Measurements from ENCODE around the gene CDC25B.
"Not testable (repeated sequence)": the region's sequence is repeated elsewhere in the genome, so short reads cannot be mapped to it uniquely, and the experiment has no call there.

CDC25B gene

DNA sequence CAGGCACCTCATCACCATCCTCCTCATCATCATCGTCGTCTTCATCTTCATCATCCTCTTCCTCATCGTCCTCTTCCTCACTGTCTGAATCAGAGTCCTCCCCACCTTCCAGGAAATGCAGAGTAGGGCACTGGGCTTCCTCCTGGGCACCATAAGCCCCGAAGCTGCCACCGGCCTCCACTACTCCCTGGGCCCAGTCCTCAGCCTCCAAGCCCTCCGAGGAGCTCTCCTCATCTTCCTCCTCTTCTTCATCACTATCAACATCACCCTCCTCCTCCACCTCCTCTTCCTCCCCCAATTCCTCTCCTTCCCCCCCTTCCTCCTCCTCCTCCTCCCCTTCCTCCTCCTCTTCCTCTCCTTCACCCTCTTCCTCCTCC, 11.3 kb upstream of the CDC25B start:
- Histone ChIP-seq H3K36me3 (ENCODE audit: control insufficient read depth in 5 of 5, insufficient read depth in 5 of 5, low read length in 5 of 5) (peaks cover 0 to 12% (median 6%) of the 10 kb centered on the region in 5 donors), H3K4me3 (ENCODE audit: low read depth in 1 of 5, low read length in 5 of 5) (peak overlapping the region; percentile 8 to 89 (median 81)), H3K27ac (ENCODE audit: low read depth, low read length) (peak overlapping the region; percentile 9), H3K27me3 (ENCODE audit: control insufficient read depth in 5 of 5, insufficient read depth in 4 of 5, low read length in 5 of 5) (no peaks in the 10 kb centered on the region), H3K9ac (ENCODE audit: low read length in 5 of 5) (peak overlapping the region in 2 of 5 donors; percentile 64 to 75), H3K4me1 (ENCODE audit: control insufficient read depth in 5 of 5, insufficient read depth in 5 of 5, low read length in 5 of 5) (peaks cover 4 to 46% (median 41%) of the 10 kb centered on the region in 5 donors), H3K9me3 (ENCODE audit: control insufficient read depth in 5 of 5, low read length in 5 of 5) (no peaks in the 10 kb centered on the region)

DNA sequence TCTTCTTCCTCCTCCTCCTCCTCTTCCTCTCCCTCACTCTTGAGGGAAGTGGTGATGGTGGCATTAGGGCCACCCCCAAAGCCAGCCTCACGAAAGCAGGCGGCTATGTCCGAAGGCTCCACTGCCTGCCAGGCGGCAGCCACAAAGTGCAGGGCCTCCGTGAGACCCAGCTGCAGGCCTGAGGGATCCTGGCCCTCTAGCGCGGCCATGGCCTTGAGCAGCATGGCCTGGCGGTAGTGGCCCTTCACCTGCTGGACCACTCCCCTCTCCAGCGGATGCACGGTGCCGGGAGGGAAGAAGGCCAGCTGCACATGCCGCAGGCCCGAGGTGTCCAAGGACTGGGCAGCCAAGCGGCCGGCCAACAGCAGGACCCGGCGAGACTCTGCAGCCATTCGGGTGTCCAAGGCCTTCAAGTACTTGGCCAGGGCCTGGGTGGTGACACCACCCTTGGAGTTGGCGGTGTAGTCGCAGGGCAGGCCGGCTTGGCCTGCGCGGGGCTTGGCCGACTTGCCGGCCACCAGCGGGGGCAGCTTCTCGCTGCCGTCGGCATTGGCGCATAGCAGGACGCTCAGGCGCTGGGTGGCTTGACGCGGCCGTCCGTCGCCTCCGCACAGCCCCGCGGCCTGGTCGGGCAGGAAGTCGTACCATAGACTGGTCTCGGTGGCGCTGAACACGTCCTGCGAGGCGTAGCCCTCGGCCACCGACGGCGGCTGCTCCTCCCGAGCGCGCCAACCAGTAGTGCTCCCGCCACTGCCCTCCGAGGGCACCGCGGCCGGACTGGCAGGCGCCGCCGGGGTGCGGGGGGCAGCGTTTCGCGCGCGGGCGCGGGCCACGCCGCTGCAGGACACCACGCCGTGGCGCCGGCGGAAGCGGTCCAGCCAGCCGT, 10.6 kb upstream of the CDC25B start:
- no peaks in the 10 kb centered on the region for H3K9me3 ChIP-seq (ENCODE audit: control insufficient read depth in 5 of 5, low read length in 5 of 5)
- H3K27me3 ChIP-seq (ENCODE audit: control insufficient read depth in 5 of 5, insufficient read depth in 4 of 5, low read length in 5 of 5): no peaks in the 10 kb centered on the region
- peaks cover 0 to 12% (median 6%) of the 10 kb centered on the region in 5 donors for H3K36me3 ChIP-seq (ENCODE audit: control insufficient read depth in 5 of 5, insufficient read depth in 5 of 5, low read length in 5 of 5)
- H3K4me1 ChIP-seq (ENCODE audit: control insufficient read depth in 5 of 5, insufficient read depth in 5 of 5, low read length in 5 of 5): peaks cover 4 to 46% (median 41%) of the 10 kb centered on the region in 5 donors
- H3K4me3 ChIP-seq (ENCODE audit: low read depth in 1 of 5, low read length in 5 of 5): peak overlapping the region; percentile 29 to 91 (median 85)
- H3K9ac ChIP-seq (ENCODE audit: low read length in 5 of 5): peak overlapping the region in 4 of 5 donors; percentile 20 to 81 (median 62)
- peak overlapping the region; percentile 9 for H3K27ac ChIP-seq (ENCODE audit: low read depth, low read length)

DNA sequence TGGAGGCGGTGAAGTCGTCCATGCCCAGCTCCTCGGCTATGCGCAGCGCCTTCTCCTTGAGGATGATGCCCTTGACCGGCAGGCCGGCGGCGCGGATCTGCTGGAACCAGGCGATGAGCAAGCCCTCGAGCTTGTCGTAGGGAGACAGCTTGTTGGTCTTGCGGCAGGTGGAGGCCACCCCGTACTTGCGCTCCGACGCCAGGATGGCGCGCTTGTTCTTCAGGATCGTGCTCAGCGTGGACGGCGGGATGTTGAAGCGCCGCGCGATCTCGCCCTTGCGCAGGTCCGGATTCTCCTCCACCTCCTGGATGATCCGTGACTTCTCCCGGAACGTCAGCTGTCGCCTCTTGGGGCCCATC, 10.0 kb upstream of the CDC25B start:
- Histone ChIP-seq H3K9ac (ENCODE audit: low read length in 5 of 5) (peak overlapping the region in 4 of 5 donors; percentile 20 to 81 (median 62)), H3K4me1 (ENCODE audit: control insufficient read depth in 5 of 5, insufficient read depth in 5 of 5, low read length in 5 of 5) (peaks cover 4 to 41% (median 37%) of the 10 kb centered on the region in 5 donors), H3K27me3 (ENCODE audit: control insufficient read depth in 5 of 5, insufficient read depth in 4 of 5, low read length in 5 of 5) (no peaks in the 10 kb centered on the region), H3K27ac (ENCODE audit: low read depth, low read length) (no peak overlapping the region), H3K36me3 (ENCODE audit: control insufficient read depth in 5 of 5, insufficient read depth in 5 of 5, low read length in 5 of 5) (peaks cover 0 to 12% (median 6%) of the 10 kb centered on the region in 5 donors), H3K9me3 (ENCODE audit: control insufficient read depth in 5 of 5, low read length in 5 of 5) (no peaks in the 10 kb centered on the region), H3K4me3 (ENCODE audit: low read depth in 1 of 5, low read length in 5 of 5) (peak overlapping the region; percentile 29 to 91 (median 85))

DNA sequence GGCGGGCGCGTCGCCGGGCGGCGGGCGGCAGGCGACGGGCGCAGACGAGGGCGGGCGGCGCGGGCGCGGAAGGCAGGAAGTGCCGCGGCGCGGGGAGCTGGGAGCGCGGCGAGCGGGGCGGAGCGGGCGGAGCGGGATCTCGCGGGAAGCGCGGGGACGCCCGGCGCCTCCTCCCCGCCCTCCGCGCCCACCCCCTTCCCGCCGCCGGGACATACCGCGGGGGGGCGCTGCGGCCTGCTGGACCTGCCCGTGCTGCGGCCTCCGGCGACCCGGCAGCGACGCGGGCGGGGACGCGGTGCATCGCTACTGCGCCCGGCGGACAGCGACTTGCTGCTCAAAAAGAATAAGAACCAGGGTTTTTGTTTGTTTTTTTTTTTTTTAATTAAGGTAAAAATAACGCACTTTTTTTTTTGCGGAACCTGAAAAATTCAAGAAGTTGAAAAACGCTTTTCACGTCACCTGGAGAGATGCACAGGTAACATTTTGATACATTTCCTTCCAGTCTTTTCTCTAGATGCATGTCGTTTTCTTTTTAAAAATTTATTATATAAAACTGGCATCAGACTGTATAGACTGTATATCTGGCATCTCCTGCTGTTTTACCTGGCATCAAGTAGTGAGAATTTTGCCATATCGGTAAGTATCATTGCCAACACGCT, 9.3 kb upstream of the CDC25B start, which contains the start of gene CENPB:
Gene CENPB, minus strand, starts transcription at position 76 of the 659 bp plus-strand sequence. CDS start 257 bp downstream, outside the sequence.
- H3K36me3 ChIP-seq (ENCODE audit: control insufficient read depth in 5 of 5, insufficient read depth in 5 of 5, low read length in 5 of 5): peaks cover 0 to 12% (median 6%) of the 10 kb centered on the region in 5 donors
- peaks cover 4 to 35% (median 33%) of the 10 kb centered on the region in 5 donors for H3K4me1 ChIP-seq (ENCODE audit: control insufficient read depth in 5 of 5, insufficient read depth in 5 of 5, low read length in 5 of 5)
- H3K9ac ChIP-seq (ENCODE audit: low read length in 5 of 5): peak within 1 kb of the TSS in 4 of 5 donors; percentile 20 to 81 (median 62)
- H3K27ac ChIP-seq (ENCODE audit: low read depth, low read length): peak within 1 kb of the TSS; percentile 9
- no peaks in the 10 kb centered on the region for H3K27me3 ChIP-seq (ENCODE audit: control insufficient read depth in 5 of 5, insufficient read depth in 4 of 5, low read length in 5 of 5)
- H3K4me3 ChIP-seq (ENCODE audit: low read depth in 1 of 5, low read length in 5 of 5): peak within 1 kb of the TSS; percentile 35 to 91 (median 85)
- H3K9me3 ChIP-seq (ENCODE audit: control insufficient read depth in 5 of 5, low read length in 5 of 5): no peaks in the 10 kb centered on the region

DNA sequence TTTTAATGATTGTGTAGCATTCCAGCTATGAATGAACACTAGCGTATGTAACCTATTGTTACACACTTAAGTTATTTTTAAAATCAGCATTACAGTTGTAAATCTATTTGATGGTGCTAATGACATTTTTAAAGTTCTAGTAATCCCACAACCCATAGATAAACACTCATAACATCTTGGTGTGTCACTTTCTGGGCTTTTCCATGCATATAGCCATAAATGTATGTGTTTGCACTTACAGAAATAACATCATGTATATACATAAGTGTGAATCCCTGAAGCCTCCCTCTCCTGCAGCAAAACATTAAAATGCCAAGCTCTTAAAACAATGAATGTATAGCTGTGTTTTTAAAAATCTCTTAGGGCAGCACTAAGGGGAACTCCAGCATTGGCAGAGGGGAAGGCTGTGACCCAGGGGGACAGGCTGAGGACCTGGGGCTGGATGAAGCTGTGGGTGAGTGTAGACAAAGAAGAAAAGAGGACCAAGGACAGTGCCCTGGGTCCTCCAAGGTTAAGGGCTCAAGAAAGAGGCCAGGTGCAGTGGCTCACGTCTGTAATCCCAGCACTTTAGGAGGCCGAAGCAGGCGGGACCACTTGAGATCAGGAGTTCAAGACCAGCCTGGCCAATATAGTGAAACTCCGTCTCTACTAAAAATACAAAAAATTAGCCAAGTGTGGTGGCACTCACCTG, 8.6 kb upstream of the CDC25B start:
- H3K4me1 ChIP-seq (ENCODE audit: control insufficient read depth in 5 of 5, insufficient read depth in 5 of 5, low read length in 5 of 5): peaks cover 4 to 35% (median 33%) of the 10 kb centered on the region in 5 donors

DNA sequence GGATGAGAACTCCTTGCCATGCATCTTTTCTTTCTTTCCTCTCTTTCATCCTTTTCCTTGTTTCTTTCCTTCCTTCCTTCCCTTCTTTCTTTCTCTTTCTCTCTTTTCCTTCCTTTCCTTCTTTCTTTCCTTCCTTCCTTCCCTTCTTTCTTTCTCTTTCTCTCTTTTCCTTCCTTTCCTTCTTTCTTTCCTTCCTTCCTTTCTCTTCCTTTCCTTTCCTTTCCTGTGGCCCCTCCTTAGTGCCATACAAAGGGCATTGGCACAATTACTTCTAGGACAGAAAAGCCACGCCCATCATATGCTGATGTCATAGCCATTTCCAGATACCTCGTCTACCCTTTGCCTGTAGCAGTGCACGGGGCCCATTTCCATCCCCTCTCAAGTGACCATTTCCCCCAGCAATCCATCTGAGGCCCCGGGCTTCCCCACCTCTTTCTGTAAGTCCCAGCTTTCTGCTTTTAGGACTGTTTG, 7.4 kb upstream of the CDC25B start:
- Histone ChIP-seq H3K27me3 (ENCODE audit: control insufficient read depth in 5 of 5, insufficient read depth in 4 of 5, low read length in 5 of 5) (no peaks in the 10 kb centered on the region), H3K9me3 (ENCODE audit: control insufficient read depth in 5 of 5, low read length in 5 of 5) (no peaks in the 10 kb centered on the region), H3K36me3 (ENCODE audit: control insufficient read depth in 5 of 5, insufficient read depth in 5 of 5, low read length in 5 of 5) (peaks cover 0 to 6% (median 4%) of the 10 kb centered on the region in 5 donors), H3K4me1 (ENCODE audit: control insufficient read depth in 5 of 5, insufficient read depth in 5 of 5, low read length in 5 of 5) (peaks cover 4 to 30% (median 28%) of the 10 kb centered on the region in 5 donors), H3K4me3 (ENCODE audit: low read depth in 1 of 5, low read length in 5 of 5) (no peak overlapping the region), H3K27ac (ENCODE audit: low read depth, low read length) (no peak overlapping the region), H3K9ac (ENCODE audit: low read length in 5 of 5) (no peak overlapping the region)

More for the DNA sequence above, 8.6 kb upstream of the CDC25B start:
- no peak overlapping the region for H3K27ac ChIP-seq (ENCODE audit: low read depth, low read length)
- peaks cover 0 to 12% (median 6%) of the 10 kb centered on the region in 5 donors for H3K36me3 ChIP-seq (ENCODE audit: control insufficient read depth in 5 of 5, insufficient read depth in 5 of 5, low read length in 5 of 5)
- no peaks in the 10 kb centered on the region for H3K9me3 ChIP-seq (ENCODE audit: control insufficient read depth in 5 of 5, low read length in 5 of 5)
- no peaks in the 10 kb centered on the region for H3K27me3 ChIP-seq (ENCODE audit: control insufficient read depth in 5 of 5, insufficient read depth in 4 of 5, low read length in 5 of 5)
- H3K4me3 ChIP-seq (ENCODE audit: low read depth in 1 of 5, low read length in 5 of 5): peak overlapping the region in 3 of 5 donors; percentile 35 to 47 (median 42)
- H3K9ac ChIP-seq (ENCODE audit: low read length in 5 of 5): peak overlapping the region in 2 of 5 donors; percentile 4 to 47

DNA sequence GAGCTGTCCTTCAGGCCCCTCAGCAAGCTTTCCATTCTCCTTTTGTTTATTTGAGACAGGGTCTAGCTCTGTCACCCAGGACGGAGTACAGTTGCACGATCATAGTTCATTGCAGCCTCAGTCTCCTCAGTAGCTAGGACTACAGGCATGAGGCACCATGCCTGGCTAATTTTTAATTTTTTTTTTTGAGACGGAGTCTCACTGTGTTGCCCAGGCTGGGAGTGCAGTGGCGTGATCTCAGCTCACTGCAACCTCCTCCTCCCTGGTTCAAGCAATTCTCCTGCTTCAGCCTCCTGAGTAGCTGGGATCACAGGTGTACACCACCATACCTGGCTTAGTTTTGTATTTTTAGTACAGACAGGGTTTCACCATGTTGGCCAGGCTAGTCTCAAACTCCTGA, 6.9 kb upstream of the CDC25B start:
- H3K27me3 ChIP-seq (ENCODE audit: control insufficient read depth in 5 of 5, insufficient read depth in 4 of 5, low read length in 5 of 5); H3K9ac ChIP-seq (ENCODE audit: low read length in 5 of 5); H3K27ac ChIP-seq (ENCODE audit: low read depth, low read length); H3K9me3 ChIP-seq (ENCODE audit: control insufficient read depth in 5 of 5, low read length in 5 of 5); H3K4me3 ChIP-seq (ENCODE audit: low read depth in 1 of 5, low read length in 5 of 5); H3K36me3 ChIP-seq (ENCODE audit: control insufficient read depth in 5 of 5, insufficient read depth in 5 of 5, low read length in 5 of 5): not testable (repeated sequence)
- peaks cover 4 to 28% (median 24%) of the 10 kb centered on the region in 5 donors for H3K4me1 ChIP-seq (ENCODE audit: control insufficient read depth in 5 of 5, insufficient read depth in 5 of 5, low read length in 5 of 5)

DNA sequence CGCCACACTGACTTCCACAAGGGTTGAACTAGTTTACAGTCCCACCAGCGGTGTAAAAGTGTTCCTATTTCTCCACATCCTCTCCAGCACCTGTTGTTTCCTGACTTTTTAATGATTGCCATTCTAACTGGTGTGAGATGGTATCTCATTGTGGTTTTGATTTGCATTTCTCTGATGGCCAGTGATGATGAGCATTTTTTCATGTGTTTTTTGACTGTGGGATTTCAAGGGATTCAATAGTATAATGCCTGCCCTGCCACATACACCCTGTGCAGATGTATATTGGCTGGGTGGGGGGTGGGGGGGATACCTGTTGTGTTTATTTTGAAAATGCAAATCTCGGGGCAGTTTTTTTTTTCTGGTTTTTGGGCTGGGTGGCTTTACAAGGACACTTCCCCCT, 1.9 kb upstream of the CDC25B start:
- not testable (repeated sequence) for H3K9ac ChIP-seq (ENCODE audit: low read length in 5 of 5); H3K9me3 ChIP-seq (ENCODE audit: control insufficient read depth in 5 of 5, low read length in 5 of 5); H3K36me3 ChIP-seq (ENCODE audit: control insufficient read depth in 5 of 5, insufficient read depth in 5 of 5, low read length in 5 of 5); H3K27me3 ChIP-seq (ENCODE audit: control insufficient read depth in 5 of 5, insufficient read depth in 4 of 5, low read length in 5 of 5); H3K27ac ChIP-seq (ENCODE audit: low read depth, low read length); H3K4me3 ChIP-seq (ENCODE audit: low read depth in 1 of 5, low read length in 5 of 5)
- peaks cover 0 to 35% (median 17%) of the 10 kb centered on the region in 5 donors for H3K4me1 ChIP-seq (ENCODE audit: control insufficient read depth in 5 of 5, insufficient read depth in 5 of 5, low read length in 5 of 5)

DNA sequence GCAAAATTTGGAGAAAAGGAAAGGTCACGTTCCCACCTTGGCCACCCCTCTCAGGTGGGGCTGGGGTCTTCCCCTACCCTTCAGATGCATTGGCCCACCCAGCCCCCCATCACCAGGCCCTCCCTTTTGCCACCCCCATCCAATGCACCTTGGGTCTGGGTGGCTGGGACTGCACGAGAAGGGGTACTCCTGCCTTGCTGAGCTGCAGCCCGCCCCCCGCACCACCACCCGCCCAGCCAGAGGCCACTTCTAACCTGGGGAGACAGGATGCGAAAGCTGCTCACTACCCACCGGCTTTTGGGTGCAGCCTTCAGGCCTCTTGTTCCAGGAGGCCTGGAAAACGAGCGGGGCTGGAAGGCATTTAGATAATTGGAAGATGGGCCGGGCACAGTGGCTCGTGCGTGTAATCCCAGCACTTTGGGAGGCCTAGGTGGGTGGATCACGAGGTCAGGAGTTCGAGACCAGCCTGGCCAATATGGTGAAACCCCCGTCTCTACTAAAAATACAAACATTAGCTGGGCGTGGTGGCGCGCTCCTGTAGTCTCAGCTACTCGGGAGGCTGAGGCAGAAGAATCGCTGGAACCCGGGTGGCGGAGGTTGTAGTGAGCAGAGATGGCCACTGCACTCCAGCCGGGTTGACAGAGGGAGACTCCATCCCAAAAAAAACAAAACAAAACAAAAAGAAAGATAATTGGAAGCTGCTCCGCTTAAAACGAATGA, 1.2 kb upstream of the CDC25B start:
- peak overlapping the region; percentile 88 for H3K27ac ChIP-seq (ENCODE audit: low read depth, low read length)
- H3K36me3 ChIP-seq (ENCODE audit: control insufficient read depth in 5 of 5, insufficient read depth in 5 of 5, low read length in 5 of 5): peaks cover 0 to 6% (median 3%) of the 10 kb centered on the region in 5 donors
- no peaks in the 10 kb centered on the region for H3K27me3 ChIP-seq (ENCODE audit: control insufficient read depth in 5 of 5, insufficient read depth in 4 of 5, low read length in 5 of 5)
- no peaks in the 10 kb centered on the region for H3K9me3 ChIP-seq (ENCODE audit: control insufficient read depth in 5 of 5, low read length in 5 of 5)
- H3K4me3 ChIP-seq (ENCODE audit: low read depth in 1 of 5, low read length in 5 of 5): peak overlapping the region; percentile 71 to 90 (median 78)
- H3K4me1 ChIP-seq (ENCODE audit: control insufficient read depth in 5 of 5, insufficient read depth in 5 of 5, low read length in 5 of 5): peaks cover 0 to 36% (median 17%) of the 10 kb centered on the region in 5 donors
- peak overlapping the region in 3 of 5 donors; percentile 77 to 94 (median 85) for H3K9ac ChIP-seq (ENCODE audit: low read length in 5 of 5)
